NCI-H1105 treated with DMSO at 0.1 percent for 48 hours (cell line): ENCODE measurements around the gene GJB3.
"Not testable (repeated sequence)": the region's sequence is repeated elsewhere in the genome, so short reads cannot be mapped to it uniquely, and the experiment has no call there.

Source experiments
- DNase-seq: peaks from one replicate; lab custom pipeline; 2025; lab: John Stamatoyannopoulos, UW

Gene GJB3

DNA sequence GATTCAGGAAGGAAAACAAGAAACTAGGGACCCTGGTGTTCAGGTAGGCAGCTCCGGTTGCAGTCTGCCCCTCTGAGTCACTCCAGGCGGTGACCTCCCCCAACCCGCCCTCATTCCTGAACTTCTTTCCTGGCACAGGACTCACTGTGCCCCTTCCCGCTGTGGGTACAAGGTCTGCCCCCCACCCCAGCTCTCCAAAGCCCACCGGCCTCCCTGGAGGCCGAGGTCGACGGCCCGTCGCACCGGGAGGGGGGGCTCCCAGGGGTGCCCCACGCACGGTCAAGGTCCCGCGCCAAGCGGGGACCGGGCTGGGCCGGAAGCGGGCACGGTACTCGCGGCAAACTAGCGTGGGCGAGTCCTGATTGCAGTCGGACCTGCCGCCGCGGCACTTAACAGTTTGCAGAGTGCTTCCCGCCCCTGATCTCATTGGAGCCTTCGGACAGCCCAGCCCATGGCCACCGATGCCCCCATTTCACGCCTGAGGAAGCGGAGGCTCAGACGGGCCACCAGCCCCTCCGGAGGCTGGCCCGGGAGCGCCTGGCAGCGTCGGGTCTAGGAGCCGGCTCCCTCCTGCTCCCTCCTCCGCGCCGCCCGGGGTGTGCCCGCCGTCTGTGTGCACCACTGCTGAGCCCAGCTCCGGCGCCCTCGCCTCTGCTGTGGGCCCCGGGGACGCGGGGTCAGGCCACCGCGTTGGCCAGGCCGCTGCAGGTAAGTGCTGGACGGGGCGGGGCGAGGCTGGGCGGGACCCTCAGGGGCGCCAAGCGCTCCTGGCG is at the start of gene GJB3:
Gene GJB3 (plus strand): TSS at position 144 of the 773 bp plus-strand sequence. CDS start 3,549 bp downstream, outside the sequence.
- no peak for DNase-seq

GRCh38 chr1:34732831-34733230 is 48.2 kb upstream of the GJB3 start:
- not testable (repeated sequence) for DNase-seq

DNA sequence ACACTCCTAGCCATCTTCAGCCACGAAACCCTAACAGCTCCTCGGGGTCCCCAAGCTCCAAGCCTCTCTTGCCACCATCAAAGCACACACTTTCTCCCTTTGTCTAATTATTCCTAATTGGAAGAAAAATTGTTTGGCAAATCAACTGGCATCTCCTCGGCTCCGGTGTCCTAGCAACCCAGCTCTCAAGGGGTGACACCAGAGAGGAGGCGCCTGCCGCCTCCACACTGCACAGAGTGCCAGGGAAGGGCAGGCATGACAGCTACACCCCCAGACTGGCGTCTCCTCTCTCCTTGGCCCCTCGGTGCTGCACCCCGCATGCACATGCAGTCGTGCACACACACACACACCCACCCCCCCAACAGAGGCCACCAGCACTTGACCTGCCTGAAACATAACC is 44.3 kb upstream of the GJB3 start:
- DNase-seq: peak; percentile 78

DNA sequence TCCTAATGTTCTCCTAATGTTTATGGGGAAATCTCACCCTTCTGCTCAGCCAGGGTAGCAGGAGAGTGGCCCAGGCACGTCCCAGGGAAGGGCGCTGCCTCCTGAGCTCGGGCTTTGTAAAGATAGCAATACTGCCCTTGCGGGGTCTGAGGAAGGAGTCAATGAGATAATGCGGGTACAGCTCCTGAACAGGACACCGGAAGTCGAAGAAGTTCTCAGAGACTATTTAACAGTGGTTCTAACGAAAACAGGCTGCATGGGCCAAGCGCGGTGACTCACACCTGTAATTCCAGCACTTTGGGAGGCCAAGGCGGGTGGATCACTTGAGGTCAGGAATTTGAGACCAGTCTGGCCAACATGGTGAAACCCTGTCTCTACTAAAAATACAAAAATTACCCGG is 43.8 kb upstream of the GJB3 start:
- DNase-seq: not testable (repeated sequence)

DNA sequence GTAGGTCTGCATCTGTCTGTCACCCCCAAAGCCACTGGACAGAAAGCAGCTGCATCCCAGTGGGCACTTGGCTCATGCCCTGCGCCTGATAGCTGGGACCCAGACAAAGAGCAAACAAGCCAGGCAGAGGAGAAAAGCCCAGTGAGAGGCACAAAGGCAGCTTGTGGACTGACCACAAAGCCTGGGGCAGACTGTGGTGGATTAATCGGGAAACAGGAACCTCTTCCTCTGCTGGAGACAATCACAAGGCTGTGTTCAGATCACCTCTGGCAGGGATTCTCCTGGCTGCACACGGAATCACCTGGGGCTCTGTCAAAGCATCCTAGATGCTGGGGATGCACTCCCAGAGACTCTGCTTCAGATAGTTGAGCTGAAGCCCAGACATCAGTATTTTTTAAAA is 41.4 kb upstream of the GJB3 start:
- DNase-seq: no peak

DNA sequence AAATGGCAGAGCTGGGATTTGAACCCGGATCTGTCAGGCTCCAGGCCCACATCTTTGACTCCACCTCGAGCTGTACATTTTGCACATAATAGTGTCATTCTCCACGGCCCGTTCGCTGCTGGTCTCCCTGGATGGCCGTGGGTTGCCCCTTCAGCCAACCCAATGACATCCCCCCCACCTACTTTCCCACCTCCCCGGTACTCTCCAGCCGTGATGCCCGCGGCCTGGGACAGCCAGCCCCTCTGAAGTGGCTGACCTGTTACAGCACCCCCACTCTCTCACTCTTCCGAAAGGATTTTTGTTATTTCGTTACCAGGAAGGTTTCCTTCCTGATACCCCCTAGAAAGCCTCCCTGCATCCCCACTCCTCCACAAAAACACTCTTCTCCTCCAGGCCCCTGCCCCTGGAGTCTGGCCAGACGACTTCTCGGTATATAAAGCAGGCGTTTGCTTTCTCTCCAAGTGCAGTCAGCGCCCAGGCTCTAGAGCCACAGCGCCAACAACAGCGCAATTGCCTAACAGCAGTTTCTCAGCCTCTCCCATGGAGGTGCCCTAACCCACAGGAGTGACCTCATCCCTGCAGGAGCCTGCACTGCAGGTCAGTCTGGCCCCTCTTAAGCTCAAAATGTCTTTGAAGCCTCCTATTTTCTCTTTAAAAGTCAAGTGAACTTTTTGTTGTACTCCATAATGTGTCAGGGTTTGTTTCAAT is 40.7 kb upstream of the GJB3 start:
- DNase-seq: no peak

- peak; percentile 51 for DNase-seq
Measured at GRCh38 chr1:34742667-34743270, 38.2 kb upstream of the GJB3 start.

DNA sequence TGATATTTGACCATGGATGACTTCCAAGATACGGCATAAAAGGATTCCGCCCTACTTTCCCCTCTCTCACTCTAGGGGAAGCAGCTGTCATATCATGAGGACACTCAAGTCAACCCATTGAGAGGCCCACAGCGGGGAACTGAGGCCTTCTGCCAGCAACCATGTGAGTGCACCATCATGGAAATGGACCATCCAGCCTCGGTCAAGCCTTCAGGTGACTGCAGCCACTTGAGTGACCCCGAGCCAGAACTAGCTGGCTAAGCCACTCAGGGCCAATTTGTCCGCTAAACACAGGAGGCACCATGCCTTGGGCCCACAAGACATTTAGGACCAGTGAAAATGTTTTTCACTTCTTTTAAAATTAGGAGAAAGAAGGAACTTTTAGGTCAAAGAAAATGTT is 37.2 kb upstream of the GJB3 start:
- no peak for DNase-seq

GRCh38 chr1:34744851-34745250 is 36.2 kb upstream of the GJB3 start:
- DNase-seq: no peak

DNA sequence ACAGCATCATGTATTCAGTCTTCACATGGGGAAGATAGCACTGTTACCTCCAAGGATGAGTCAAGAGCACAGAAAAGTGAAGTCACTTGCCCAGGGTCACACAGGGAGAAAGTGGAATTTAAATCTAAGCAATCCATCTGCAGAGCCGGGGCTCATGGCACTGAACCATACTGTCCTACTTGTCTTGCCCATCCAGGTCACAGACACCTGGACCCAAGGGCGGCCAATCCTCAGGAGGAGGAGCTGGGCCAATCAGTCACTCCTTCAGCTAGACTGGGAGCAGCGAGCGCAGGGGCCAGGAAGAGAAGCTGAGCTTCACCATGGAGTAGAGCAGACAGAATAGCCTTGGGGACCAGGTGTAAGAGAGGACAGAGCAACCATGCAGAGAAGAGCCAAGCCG is 35.3 kb upstream of the GJB3 start:
- no peak for DNase-seq

GRCh38 chr1:34746101-34746500 is 34.9 kb upstream of the GJB3 start:
- DNase-seq: no peak

DNA sequence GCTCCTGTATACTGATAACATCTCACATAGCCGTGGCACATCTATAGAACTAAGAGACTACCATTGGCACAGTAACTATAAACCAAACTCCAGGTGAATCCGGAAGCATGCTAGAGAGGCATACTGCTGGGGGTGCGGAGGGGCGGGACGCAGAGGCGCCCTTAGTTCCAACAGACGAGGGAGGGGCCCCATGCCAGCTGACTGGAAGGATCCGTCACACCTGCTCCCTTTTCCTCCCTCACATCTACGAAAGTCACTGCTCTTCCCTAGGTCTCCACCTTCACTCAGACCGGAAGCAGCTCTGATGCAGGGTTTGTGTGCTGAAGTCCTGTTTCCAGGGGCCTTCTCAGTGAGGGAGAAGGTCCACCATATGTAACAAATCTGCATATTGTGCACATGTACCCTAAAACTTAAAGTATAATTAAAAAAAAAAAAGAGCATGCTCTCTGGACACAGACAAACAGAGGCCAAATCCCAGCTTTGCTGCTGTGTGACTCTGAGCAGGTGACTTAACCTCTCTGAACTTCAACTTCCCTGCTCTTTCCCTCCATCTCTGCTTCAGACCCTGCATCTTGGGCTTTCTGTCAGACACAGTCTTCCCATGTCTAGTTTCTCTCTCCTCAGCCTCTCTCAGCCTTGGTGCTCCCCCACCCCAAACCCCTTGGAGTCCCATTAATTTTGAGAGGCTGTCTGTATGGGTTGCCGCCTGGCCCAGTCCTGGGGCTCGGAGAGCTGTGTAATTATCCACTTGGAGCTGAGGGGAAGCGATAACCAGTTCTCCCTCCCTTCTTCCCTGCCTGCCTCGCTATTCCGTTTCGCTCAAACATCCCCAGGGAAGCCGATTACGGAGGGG is 34.0 kb upstream of the GJB3 start:
- no peak for DNase-seq

DNA sequence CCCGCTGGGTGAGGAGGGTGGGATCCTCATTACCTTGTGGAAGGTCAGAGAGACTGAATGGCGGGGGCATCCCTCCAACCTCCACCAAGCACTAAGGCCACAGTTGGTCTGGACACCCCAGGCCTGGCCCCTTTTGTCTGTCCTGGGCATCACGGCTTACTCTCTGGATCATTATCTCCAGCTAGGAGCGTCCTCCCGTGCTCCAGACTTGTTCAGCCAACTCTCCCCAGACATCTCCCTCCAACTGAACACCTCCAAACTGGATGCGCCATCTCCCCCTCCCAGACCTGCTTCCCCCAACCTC is 33.4 kb upstream of the GJB3 start:
- DNase-seq: no peak

DNA sequence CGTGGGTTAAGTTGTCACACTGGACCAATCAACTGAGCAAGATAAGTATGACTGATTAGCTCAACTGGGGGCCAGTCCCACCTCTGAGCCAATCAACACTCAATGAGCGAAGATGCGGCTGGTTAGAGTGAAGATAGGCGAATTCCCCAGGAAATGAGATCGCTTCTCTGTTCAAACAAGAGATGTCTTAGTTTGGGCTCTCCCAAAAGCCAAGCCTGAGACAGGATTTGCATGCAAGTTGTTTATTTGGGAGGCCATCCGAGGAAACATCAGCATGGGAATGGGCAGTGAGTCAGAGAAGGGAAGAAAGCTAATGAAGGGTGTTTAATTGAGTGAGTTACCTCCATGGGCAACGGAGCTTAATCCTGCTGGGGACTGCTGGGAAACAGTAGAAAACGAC is 31.0 kb upstream of the GJB3 start:
- no peak for DNase-seq

DNA sequence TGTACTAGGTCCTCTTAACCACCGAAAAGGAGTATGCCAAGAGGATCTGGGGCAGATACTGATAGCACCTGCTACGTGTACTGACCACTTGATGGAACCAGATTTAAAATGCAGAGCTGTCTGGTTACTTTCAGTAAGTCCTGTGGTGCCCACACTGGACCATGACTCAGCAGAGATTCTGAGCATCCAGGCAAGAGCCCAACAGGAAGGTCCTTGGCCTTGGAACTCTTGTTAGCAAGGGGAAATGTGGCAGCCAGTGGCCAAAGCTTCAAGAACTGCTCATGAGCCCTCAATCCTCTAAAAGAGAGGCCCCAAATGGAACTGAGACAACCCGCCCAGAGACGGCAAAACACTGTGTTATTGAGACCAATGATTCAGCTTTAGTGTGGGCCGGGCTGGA is 30.4 kb upstream of the GJB3 start:
- no peak for DNase-seq

DNA sequence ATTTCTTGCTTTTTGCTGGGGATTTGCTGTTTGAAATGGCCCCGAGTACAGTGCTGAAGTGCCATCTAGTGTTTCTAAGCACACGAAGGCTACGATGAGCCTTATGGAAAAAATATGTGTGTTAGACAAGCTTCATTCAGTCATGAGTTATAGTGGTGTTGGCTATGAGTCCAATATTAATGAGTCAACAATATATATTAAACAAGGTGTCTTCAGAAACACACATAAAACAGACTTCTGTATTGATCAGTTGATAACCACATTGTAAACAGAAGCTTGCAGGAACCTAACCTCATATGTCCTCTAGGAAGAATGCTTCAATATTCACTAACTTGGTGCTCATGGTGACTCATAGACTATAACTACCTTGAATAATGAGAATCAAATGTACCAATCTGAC is 27.9 kb upstream of the GJB3 start:
- no peak for DNase-seq

DNA sequence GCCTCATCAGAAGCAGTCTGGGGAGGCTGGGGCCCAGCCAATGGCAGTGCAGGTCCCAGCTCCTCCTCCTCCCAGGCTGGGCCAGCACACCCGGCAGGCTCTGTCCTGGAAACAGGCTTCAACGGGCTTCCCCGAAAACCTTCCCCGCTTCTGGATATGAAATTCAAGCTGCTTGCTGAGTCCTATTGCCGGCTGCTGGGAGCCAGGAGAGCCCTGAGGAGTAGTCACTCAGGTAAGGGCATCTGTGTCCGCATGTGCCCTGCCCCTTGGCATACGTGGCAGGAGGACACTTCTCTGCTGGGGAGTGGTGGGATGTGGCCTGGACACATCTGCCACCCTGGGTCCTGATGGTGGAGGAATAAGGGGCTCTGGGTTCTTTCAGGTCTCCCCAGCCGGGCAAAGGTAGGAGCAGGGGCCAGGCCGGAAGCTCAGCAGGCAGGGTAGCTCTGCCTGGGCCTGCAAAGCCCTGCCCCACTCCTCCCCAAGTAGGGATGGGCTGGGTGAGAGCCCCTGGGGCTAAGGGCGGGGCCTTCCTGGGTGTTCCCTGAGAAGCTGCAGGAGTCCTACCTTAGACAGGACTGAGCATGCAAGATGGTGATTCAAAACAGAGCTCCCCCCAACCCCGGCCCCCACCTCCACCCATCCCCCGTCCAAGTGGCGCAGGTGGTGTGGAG is 25.9 kb upstream of the GJB3 start, which contains the start of gene GJB5:
Gene GJB5 (plus strand): TSS at position 84 of the 674 bp plus-strand sequence. CDS start 2,284 bp downstream, outside the sequence.
- DNase-seq: no peak

- no peak for DNase-seq
Measured at GRCh38 chr1:34755961-34756360, 25.1 kb upstream of the GJB3 start.

GRCh38 chr1:34757386-34757785 is 23.6 kb upstream of the GJB3 start:
- no peak for DNase-seq

DNA sequence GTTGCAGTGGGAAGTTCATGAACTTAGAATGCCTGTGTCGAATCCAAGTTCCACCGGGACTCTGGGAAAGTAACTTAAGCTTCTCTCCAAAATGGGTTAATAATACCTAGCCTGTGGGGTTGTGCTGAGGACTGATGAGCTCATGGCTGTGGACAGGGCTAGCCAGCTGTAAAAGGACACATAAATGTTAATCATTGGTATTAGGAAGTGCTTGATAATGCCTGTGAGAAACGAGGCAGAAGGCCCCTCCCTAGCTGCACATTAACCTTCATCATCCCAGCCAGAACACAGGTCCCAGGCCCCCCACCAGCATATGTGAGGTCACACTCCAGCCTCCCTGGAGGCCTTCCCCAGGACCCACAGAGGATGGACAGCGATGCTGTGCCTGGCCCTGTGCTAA is 22.3 kb upstream of the GJB3 start:
- no peak for DNase-seq

DNA sequence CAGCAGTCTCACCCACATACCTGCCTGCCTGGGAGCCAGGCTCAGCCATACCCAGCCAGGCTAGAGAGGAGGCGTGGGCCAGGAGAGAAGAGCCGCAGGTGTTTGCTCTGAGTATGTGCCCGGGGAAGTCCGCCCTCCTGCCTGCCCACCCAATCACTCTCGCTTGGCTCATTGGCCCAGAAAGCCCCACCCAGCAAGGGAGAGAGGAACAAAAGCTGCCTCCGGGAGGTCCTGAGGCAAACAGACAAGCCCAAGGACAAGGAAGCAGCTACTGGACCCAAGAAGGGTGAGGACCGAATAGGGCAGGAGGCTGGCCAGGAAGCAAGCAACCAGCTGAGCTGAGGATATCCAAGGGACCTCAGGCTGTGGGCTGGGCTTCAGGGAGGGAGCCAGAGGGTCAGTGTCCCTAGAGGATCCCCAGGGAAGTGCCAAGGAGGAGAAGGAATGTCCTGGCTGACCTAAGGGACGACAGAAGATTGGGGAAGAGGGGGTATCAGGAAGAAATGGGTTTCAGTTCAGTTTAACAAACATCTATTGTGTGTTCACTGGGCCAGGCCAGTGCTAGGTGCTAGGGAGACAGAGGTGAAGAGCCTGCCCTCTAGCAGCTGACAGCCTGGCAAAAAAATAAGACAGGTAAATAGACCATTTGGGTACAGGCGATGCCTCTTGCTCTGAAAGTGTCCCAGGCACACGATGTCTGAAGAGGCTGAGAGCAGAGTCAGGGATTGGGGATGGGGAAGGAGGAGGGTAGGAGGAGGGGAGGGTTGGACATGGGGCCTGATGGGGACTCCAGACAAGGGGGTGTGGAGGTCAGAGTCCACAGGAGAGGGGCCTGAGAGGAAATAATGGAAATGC is 21.3 kb upstream of the GJB3 start, which contains the start of gene GJB4:
Gene GJB4 (plus strand): TSS at position 238 of the 855 bp plus-strand sequence. CDS start 1,515 bp downstream, outside the sequence.
- DNase-seq: no peak
